ENCODE results near the gene NLRP14. TPM values are rescaled to one million over a fixed set of nuclear protein-coding genes. Genes with fewer than 3 reads are reported as not detected.
A peak's percentile ranks its signal among the peaks of the same experiment; 100 is the strongest.

The NLRP14 gene
- total and polyA plus RNA-seq, 8 donors = 0.18 TPM; not detected in 7

GRCh38 chr11:6991227-6991626 lies 29.1 kb upstream of the NLRP14 start:
- Histone ChIP-seq H3K27me3 (no peaks in the 10 kb centered on the region), H3K9me3 (no peaks in the 10 kb centered on the region), H3K36me3 (no peaks in the 10 kb centered on the region), H3K4me3 (no peak overlapping the region), H3K4me1 (peaks cover 0 to 8% (median 0%) of the 10 kb centered on the region in 4 donors), H3K27ac (no peak overlapping the region)
- intact Hi-C loops (cut with DNase I; ENCODE audit: low total_unique reads) = no loop called here
- no peak for TF ChIP-seq EP300 (IDR thresholded peaks at IDR 0.05)
- peak in 1 of 2 donors; percentile 7 for DNase-seq
- WGBS, 5 donors = 63 to 74% (median 70%) methylated on average over 6 of the region's 6 CpGs

GRCh38 chr11:6992026-6992425 lies 28.3 kb upstream of the NLRP14 start:
- Histone ChIP-seq H3K27me3 (no peaks in the 10 kb centered on the region), H3K36me3 (no peaks in the 10 kb centered on the region), H3K9me3 (no peaks in the 10 kb centered on the region), H3K4me1 (peaks cover 0 to 8% (median 0%) of the 10 kb centered on the region in 4 donors), H3K27ac (peak overlapping the region in 2 of 5 donors; percentile 13 to 15), H3K4me3 (no peak overlapping the region)
- no peak for DNase-seq
- intact Hi-C loops (cut with DNase I; ENCODE audit: low total_unique reads) = no loop called here
- no peak for TF ChIP-seq POLR2A (IDR thresholded peaks at IDR 0.05)
- no peak for TF ChIP-seq POLR2AphosphoS5 (IDR thresholded peaks at IDR 0.05)
- TF ChIP-seq EP300 (IDR thresholded peaks at IDR 0.05) = no peak
- TF ChIP-seq CTCF (IDR thresholded peaks at IDR 0.05) = no peak
- 54 to 71% (median 58%) methylated on average over 2 of the region's 2 CpGs for WGBS, 5 donors

- 34 to 41% (median 40%) methylated on average over 11 of the region's 11 CpGs for WGBS, 5 donors
- no peaks in the 10 kb centered on the region for H3K9me3 ChIP-seq
- H3K27ac ChIP-seq = peak overlapping the region in 2 of 5 donors; percentile 13 to 15
- H3K27me3 ChIP-seq = no peaks in the 10 kb centered on the region
- peaks cover 0 to 8% (median 0%) of the 10 kb centered on the region in 4 donors for H3K4me1 ChIP-seq
- intact Hi-C loops (cut with DNase I; ENCODE audit: low total_unique reads) = no loop called here
- H3K36me3 ChIP-seq = no peaks in the 10 kb centered on the region
- TF ChIP-seq CTCF (IDR thresholded peaks at IDR 0.05) (no peak), POLR2AphosphoS5 (IDR thresholded peaks at IDR 0.05) (peak in 1 of 3 donors; percentile 14), EP300 (IDR thresholded peaks at IDR 0.05) (no peak), POLR2A (IDR thresholded peaks at IDR 0.05) (no peak)
- DNase-seq = no peak
- H3K4me3 ChIP-seq = no peak overlapping the region
Observed at GRCh38 chr11:6992457-6993417, 27.5 kb upstream of the NLRP14 start.

- no peak overlapping the region for H3K4me3 ChIP-seq
- no peak for DNase-seq
- peaks cover 0 to 8% (median 0%) of the 10 kb centered on the region in 4 donors for H3K4me1 ChIP-seq
- H3K27ac ChIP-seq = no peak overlapping the region
- intact Hi-C loops (cut with DNase I; ENCODE audit: low total_unique reads) = no loop called here
- H3K36me3 ChIP-seq = peaks cover 0 to 12% (median 9%) of the 10 kb centered on the region in 4 donors
- H3K27me3 ChIP-seq = no peaks in the 10 kb centered on the region
- no peak for TF ChIP-seq POLR2AphosphoS5 (IDR thresholded peaks at IDR 0.05)
- no peak for TF ChIP-seq POLR2A (IDR thresholded peaks at IDR 0.05)
- TF ChIP-seq CTCF (IDR thresholded peaks at IDR 0.05) = no peak
- no peak for TF ChIP-seq EP300 (IDR thresholded peaks at IDR 0.05)
- peaks cover 0 to 5% (median under 1%) of the 10 kb centered on the region in 4 donors for H3K9me3 ChIP-seq
Observed at GRCh38 chr11:6995703-6996102, 24.6 kb upstream of the NLRP14 start.

Measured in stomach (tissue), 9 donors.